Motor neuron (in vitro differentiated cells): Measurements from ENCODE around the gene NTMT1. TPM values are rescaled to one million over a fixed set of nuclear protein-coding genes. Genes with fewer than 3 reads are reported as not detected.

Experiments used
- ATAC-seq, 8 experiments: fragments of 200-7000 bp; cut with Tn5 transposase; replicated peaks in 6 of 8; 2 replicates each; pipeline ENCODE4 v1.8.0; 2021; ENCODE audit warnings: mild to moderate bottlenecking in 8 of 8, moderate library complexity in 8 of 8
- H3K27ac ChIP-seq, 2 donors: fragments of 250-450 bp; sonication (Bioruptor Pico); 2 replicates each; pipeline ENCODE4 v1.9.0; 2021; ENCODE audit warnings: antibody characterized with exemption in 2 of 2, mild to moderate bottlenecking in 2 of 2, moderate library complexity in 1 of 2
- H3K4me1 ChIP-seq, 2 donors: fragments of 250-450 bp; sonication (Bioruptor Pico); replicated peaks in 1 of 2; 2 replicates each; pipeline ENCODE4 v1.6.1; 2021; ENCODE audit warnings: antibody characterized with exemption in 2 of 2, mild to moderate bottlenecking in 2 of 2, moderate library complexity in 1 of 2
- H3K4me3 ChIP-seq, 5 donors: fragments of 250-450 bp; sonication (Bioruptor Pico); 2 replicates each; pipeline ENCODE4 v1.9.0; 2021; ENCODE audit warnings: antibody characterized with exemption in 5 of 5, mild to moderate bottlenecking in 5 of 5, moderate library complexity in 4 of 5
- WGBS, 10 experiments: fragments of 450-650 bp; shearing (Covaris generic); methylation state at CpG; one replicate each; pipeline ENCODE4 v1.0.0; 2022; 5-methylcytosine and 5-hydroxymethylcytosine counted together
- in situ Hi-C, 9 experiments: fragments of 400-800 bp; cut with MboI; loops; one replicate each; pipeline ENCODE4 v1.15.0; 2021; ENCODE audit warnings: low sequenced_read_pairs in 9 of 9, low pct_unique_long_range_greater_than_20kb in 2 of 9; ENCODE audit not compliant: unreplicated experiment in 9 of 9
- total RNA-seq, 8 experiments: library from RNA; unstranded; fragments of 300-600 nt; gene quantifications; 2 replicates each; pipeline versions ENCODE4 v1.2.3 to v1.2.4, GENCODE V29; 2022

Gene NTMT1
- total RNA-seq, 8 experiments from 2014 or later = 25.4 to 49.4 (median 35.2) TPM

- H3K27ac ChIP-seq = peak overlapping the region in 1 of 2 donors; percentile 37
- ATAC-seq = no peak
- in situ Hi-C loops = loop anchor here in 8 of 9 experiments (10.0 to 25.0 kb wide), 5 partner anchors 216 to 466 kb away; partner anchors contain the start of gene IER5L (in 1 of the 8)
- WGBS, 10 experiments = 93 to 100% (median 96%) methylated on average over 3 to 5 of the region's 10 CpGs; no CpG with 5 or more reads in 7 of the 10 experiments
- no peak overlapping the region for H3K4me3 ChIP-seq
- H3K4me1 ChIP-seq = peaks cover 19 to 34% of the 10 kb centered on the region in 2 donors
These were observed 23.2 kb upstream of the NTMT1 start for GRCh38 chr9:129602598-129603415.

- in situ Hi-C loops = loop anchor here in 8 of 9 experiments (10.0 to 25.0 kb wide), 5 partner anchors 217 to 467 kb away; partner anchors contain the start of gene IER5L (in 1 of the 8)
- H3K4me3 ChIP-seq = no peak overlapping the region
- whole genome bisulfite sequencing, 10 experiments = 78 to 100% (median 80%) methylated on average over 1 to 6 of the region's 12 CpGs; no CpG with 5 or more reads in 6 of the 10 experiments
- peak in 1 of 8 experiments; percentile 34 for ATAC-seq
- peaks cover 13 to 28% of the 10 kb centered on the region in 2 donors for H3K4me1 ChIP-seq
- H3K27ac ChIP-seq = peak overlapping the region in 1 of 2 donors; percentile 21
These were observed 21.8 kb upstream of the NTMT1 start for GRCh38 chr9:129604056-129604765.

GRCh38 chr9:129604766-129605163, 21.2 kb upstream of the NTMT1 start:
- 60 to 100% (median 92%) methylated on average over 1 to 5 of the region's 8 CpGs; no CpG with 5 or more reads in 5 of the 10 experiments for WGBS, 10 experiments
- H3K4me3 ChIP-seq = no peak overlapping the region
- peaks cover 17 to 32% of the 10 kb centered on the region in 2 donors for H3K4me1 ChIP-seq
- in situ Hi-C loops = loop anchor here in 8 of 9 experiments (10.0 to 25.0 kb wide), 5 partner anchors 217 to 467 kb away; partner anchors contain the start of gene IER5L (in 1 of the 8)
- peak overlapping the region in 1 of 2 donors; percentile 21 for H3K27ac ChIP-seq
- no peak for ATAC-seq

GRCh38 chr9:129606161-129607026, 19.6 kb upstream of the NTMT1 start:
- H3K4me3 ChIP-seq = no peak overlapping the region
- H3K27ac ChIP-seq = peak overlapping the region in 1 of 2 donors; percentile 12
- 74 to 100% (median 83%) methylated on average over 3 to 10 of the region's 15 CpGs; no CpG with 5 or more reads in 3 of the 10 experiments for WGBS, 10 experiments
- in situ Hi-C loops = loop anchor here in 8 of 9 experiments (10.0 to 25.0 kb wide), 5 partner anchors 219 to 469 kb away; partner anchors contain the start of gene IER5L (in 1 of the 8)
- no peak for ATAC-seq
- H3K4me1 ChIP-seq = peaks cover 23 to 43% of the 10 kb centered on the region in 2 donors

- Histone ChIP-seq H3K4me1 (peaks cover 23 to 43% of the 10 kb centered on the region in 2 donors), H3K27ac (peak overlapping the region; percentile 12 to 58), H3K4me3 (no peak overlapping the region)
- 92% methylated on average over 4 of the region's 6 CpGs; no CpG with 5 or more reads in 9 of the 10 experiments for WGBS, 10 experiments
- ATAC-seq = no peak
- in situ Hi-C loops = loop anchor here in 8 of 9 experiments (10.0 to 25.0 kb wide), 5 partner anchors 220 to 470 kb away; partner anchors contain the start of gene IER5L (in 1 of the 8)
These were observed 19.0 kb upstream of the NTMT1 start for GRCh38 chr9:129607027-129607387.

- Histone ChIP-seq H3K4me3 (no peak overlapping the region), H3K27ac (peak overlapping the region in 1 of 2 donors; percentile 73), H3K4me1 (peaks cover 26 to 42% of the 10 kb centered on the region in 2 donors)
- WGBS, 10 experiments = 89 to 100% (median 95%) methylated on average over 1 to 8 of the region's 27 CpGs; no CpG with 5 or more reads in 4 of the 10 experiments
- no peak for ATAC-seq
- in situ Hi-C loops = loop anchor here in 8 of 9 experiments (10.0 to 25.0 kb wide), 5 partner anchors 222 to 472 kb away; partner anchors contain the start of gene IER5L (in 1 of the 8)
These were observed 17.1 kb upstream of the NTMT1 start for GRCh38 chr9:129608561-129609481.

GRCh38 chr9:129609486-129610212, 16.3 kb upstream of the NTMT1 start:
- Histone ChIP-seq H3K27ac (peak overlapping the region in 1 of 2 donors; percentile 73), H3K4me1 (peaks cover 31 to 43% of the 10 kb centered on the region in 2 donors), H3K4me3 (no peak overlapping the region)
- in situ Hi-C loops = loop anchor here (10.0 to 25.0 kb wide), 6 partner anchors 222 to 475 kb away; partner anchors contain the start of gene IER5L (in 1 of the 9)
- ATAC-seq = peak in 5 of 8 experiments; percentile 4 to 34 (median 12)
- 19 to 40% (median 35%) methylated on average over 2 to 12 of the region's 30 CpGs; no CpG with 5 or more reads in 5 of the 10 experiments for WGBS, 10 experiments

GRCh38 chr9:129610213-129610472, 15.8 kb upstream of the NTMT1 start:
- Histone ChIP-seq H3K4me3 (peak overlapping the region; percentile 22 to 41 (median 29)), H3K4me1 (peaks cover 31 to 40% of the 10 kb centered on the region in 2 donors), H3K27ac (peak overlapping the region in 1 of 2 donors; percentile 39)
- in situ Hi-C loops = loop anchor here in 8 of 9 experiments (10.0 to 25.0 kb wide), 4 partner anchors 223 to 475 kb away; no protein-coding TSS in a partner anchor
- WGBS, 10 experiments = no CpG with 5 or more reads among the region's 24 CpGs
- ATAC-seq = peak in 4 of 8 experiments; percentile 1 to 15 (median 4)

- WGBS, 10 experiments = 0% methylated on average over 1 to 4 of the region's 66 CpGs; no CpG with 5 or more reads in 6 of the 10 experiments
- in situ Hi-C loops = loop anchor here in 8 of 9 experiments (10.0 to 25.0 kb wide), 4 partner anchors 223 to 476 kb away; no protein-coding TSS in a partner anchor
- Histone ChIP-seq H3K4me3 (peak overlapping the region; percentile 22 to 41 (median 29)), H3K27ac (peak overlapping the region in 1 of 2 donors; percentile 39), H3K4me1 (peaks cover 31 to 40% of the 10 kb centered on the region in 2 donors)
- ATAC-seq = peak; percentile 10 to 68 (median 48)
These were observed 15.3 kb upstream of the NTMT1 start for GRCh38 chr9:129610473-129611306.
